ENCODE data around the gene IRAK2.

DNA sequence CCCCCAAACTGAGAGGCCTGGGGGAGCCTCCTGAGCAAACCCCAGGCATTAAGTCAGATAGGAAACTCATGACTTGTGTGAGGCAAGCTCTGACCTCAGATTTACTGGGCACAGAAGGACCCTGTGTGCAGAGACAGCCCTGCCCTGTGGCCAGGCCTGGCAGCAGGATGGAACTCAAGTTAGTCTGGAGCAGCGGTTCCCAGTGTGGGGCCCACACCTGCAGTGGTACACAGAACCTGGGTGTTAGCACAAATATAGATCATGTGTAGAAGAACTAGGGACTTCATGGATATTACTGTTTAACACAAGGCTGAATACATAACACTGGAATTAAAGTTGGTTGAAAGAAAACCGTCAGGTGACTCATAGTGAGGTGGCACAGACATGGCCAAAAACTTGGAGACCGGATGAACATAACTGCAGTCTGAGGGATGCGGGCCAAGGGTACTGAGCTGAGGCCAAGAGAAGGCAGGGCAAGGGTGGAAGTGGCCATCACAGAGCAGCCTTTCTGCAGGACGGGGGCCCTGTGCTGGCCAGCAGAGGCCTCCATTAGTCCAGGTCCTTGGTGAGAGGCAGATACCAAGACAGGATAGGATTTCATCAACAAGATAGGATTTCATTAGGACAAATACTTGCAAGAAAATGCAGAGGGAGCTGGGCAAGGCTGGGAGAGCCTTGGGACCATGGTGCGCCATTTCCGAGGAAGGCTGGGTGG, 40.9 kb downstream of the IRAK2 start:
- no peak for TF ChIP-seq POLR2A (IDR thresholded peaks at IDR 0.05)
- TF ChIP-seq, protein P1, sequence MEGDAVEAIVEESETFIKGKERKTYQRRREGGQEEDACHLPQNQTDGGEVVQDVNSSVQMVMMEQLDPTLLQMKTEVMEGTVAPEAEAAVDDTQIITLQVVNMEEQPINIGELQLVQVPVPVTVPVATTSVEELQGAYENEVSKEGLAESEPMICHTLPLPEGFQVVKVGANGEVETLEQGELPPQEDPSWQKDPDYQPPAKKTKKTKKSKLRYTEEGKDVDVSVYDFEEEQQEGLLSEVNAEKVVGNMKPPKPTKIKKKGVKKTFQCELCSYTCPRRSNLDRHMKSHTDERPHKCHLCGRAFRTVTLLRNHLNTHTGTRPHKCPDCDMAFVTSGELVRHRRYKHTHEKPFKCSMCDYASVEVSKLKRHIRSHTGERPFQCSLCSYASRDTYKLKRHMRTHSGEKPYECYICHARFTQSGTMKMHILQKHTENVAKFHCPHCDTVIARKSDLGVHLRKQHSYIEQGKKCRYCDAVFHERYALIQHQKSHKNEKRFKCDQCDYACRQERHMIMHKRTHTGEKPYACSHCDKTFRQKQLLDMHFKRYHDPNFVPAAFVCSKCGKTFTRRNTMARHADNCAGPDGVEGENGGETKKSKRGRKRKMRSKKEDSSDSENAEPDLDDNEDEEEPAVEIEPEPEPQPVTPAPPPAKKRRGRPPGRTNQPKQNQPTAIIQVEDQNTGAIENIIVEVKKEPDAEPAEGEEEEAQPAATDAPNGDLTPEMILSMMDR (IDR thresholded peaks at IDR 0.05): no peak

Data from uterus (tissue), 2 donors.